Spleen (tissue), 11 donors: Measurements from ENCODE around the gene HMCN2. TPM values are rescaled to one million over a fixed set of nuclear protein-coding genes. Genes with fewer than 3 reads are reported as not detected.

ENCODE experiments used
- DNase-seq: peaks from one replicate; pipeline ENCODE4 v3.0.0-alpha.2; 2020
- H3K27ac ChIP-seq, 8 donors: fragments of 200-600 bp; sonication (generic) in 7 of 8; 1 replicate in 4 of 8; 2 replicates in 4 of 8; pipeline versions ENCODE4 v1.5.0 to v1.8.0; 2016 to 2021; ENCODE audit warnings: inconsistent platforms in 4 of 8, mild to moderate bottlenecking in 4 of 8, moderate library complexity in 1 of 8
- H3K27me3 ChIP-seq, 7 donors: fragments of 200-600 bp; sonication (generic) in 6 of 7; replicated peaks in 1 of 7; 1 replicate in 4 of 7; 2 replicates in 3 of 7; pipeline versions ENCODE4 v1.5.0 to v1.8.0; 2016 to 2021; ENCODE audit warnings: inconsistent platforms in 3 of 7, mild to moderate bottlenecking in 1 of 7
- H3K36me3 ChIP-seq, 6 donors: fragments of 200-600 bp; sonication (generic) in 5 of 6; 1 replicate in 4 of 6; 2 replicates in 2 of 6; pipeline versions ENCODE4 v1.5.0 to v1.8.0; 2016 to 2021; ENCODE audit warnings: inconsistent platforms in 2 of 6
- H3K4me1 ChIP-seq, 6 donors: fragments of 200-600 bp; sonication (generic) in 5 of 6; 1 replicate in 3 of 6; 2 replicates in 3 of 6; pipeline versions ENCODE4 v1.5.0 to v1.8.0; 2016 to 2021; ENCODE audit warnings: inconsistent platforms in 3 of 6
- H3K4me3 ChIP-seq, 8 donors: fragments of 200-600 bp; sonication (generic) in 7 of 8; 1 replicate in 4 of 8; 2 replicates in 4 of 8; pipeline versions ENCODE4 v1.5.0 to v1.8.0; 2016 to 2021; ENCODE audit warnings: inconsistent platforms in 4 of 8, mild to moderate bottlenecking in 4 of 8, moderate library complexity in 2 of 8
- H3K9me3 ChIP-seq, 8 donors: fragments of 200-600 bp; sonication (generic) in 7 of 8; 1 replicate in 4 of 8; 2 replicates in 4 of 8; pipeline versions ENCODE4 v1.5.0 to v1.8.0; 2016 to 2021; ENCODE audit warnings: inconsistent platforms in 4 of 8
- POLR2A ChIP-seq, 3 donors: fragments of 450-650 bp; IDR thresholded peaks; one replicate each; pipeline ENCODE4 v1.5.1; 2017; ENCODE audit warnings: antibody characterized with exemption in 3 of 3, mild to moderate bottlenecking in 1 of 3
- POLR2AphosphoS5 ChIP-seq, 3 donors: sonication (generic); formaldehyde crosslinking; IDR thresholded peaks; one replicate each; pipeline ENCODE4 v1.5.1; 2017; ENCODE audit warnings: antibody characterized with exemption in 3 of 3
- WGBS, 5 donors: extraction: QIAGEN DNeasy Blood & Tissue Kit in 3 of 5; methylation state at CpG; one replicate each; pipeline versions ENCODE4 v1.1.5 to v1.1.7; 2013 to 2018; 5-methylcytosine and 5-hydroxymethylcytosine counted together
- intact Hi-C: fragments of 100-400 bp; cut with DNase I; formaldehyde crosslinking; loops from one replicate; pipeline ENCODE4 v1.15.0; 2023; ENCODE audit warnings: low total_unique reads
- polyA plus RNA-seq, 3 donors: library from polyadenylated mRNA; stranded (reverse); fragments of 200-250 nt; gene quantifications; one replicate each; pipeline ENCODE4 v1.2.1, GENCODE V29; 2013
- total RNA-seq, 7 donors: library from RNA; depleted of rRNA in 3 of 7; stranded (reverse); fragments of >200 nt in 3 of 7; fragmentation: NEBNext Ultra II Directional in 4 of 7; extraction: Animal tissue kit (Norgen Biotek cat#: 25700) in 4 of 7; gene quantifications; one replicate each; pipeline versions ENCODE4 v1.1.0 to v1.2.1, GENCODE V29; 2016 to 2021
- TF ChIP-seq, protein P1 (sequence below), 11 experiments: fragments of 200-600 bp in 7 of 11; fragments of 450-650 bp in 4 of 11; sonication (generic) in 4 of 11; IDR thresholded peaks in 8 of 11; conservative IDR thresholded peaks in 3 of 11; 1 replicate in 7 of 11; 2 replicates in 4 of 11; pipeline versions ENCODE4 v1.4.0 to v1.8.0; 2016 to 2021; ENCODE audit warnings: antibody characterized with exemption in 11 of 11, inconsistent platforms in 4 of 11, mild to moderate bottlenecking in 1 of 11
- donor health status: healthy with polysubstance abuse.
- donor health status: DM: no; HTN: no; CAD: no; lungs with moderate emphysema.
- donor health status: DM: no; HTN: no; CAD: no.
- donor health status: Bipolar disorder and iron deficiency.
- donor health status: healthy.
- donor health status: DM: no; HTN: no; CAD: no.
- donor health status: DM: yes; HTN: yes; CAD: no.

Gene HMCN2
- total and polyA plus RNA-seq, 10 donors = 0.09 to 1.9 (median 0.73) TPM

- intact Hi-C loops = no loop called here
- Histone ChIP-seq H3K27me3 (peaks cover 0 to 95% (median 7%) of the 10 kb centered on the region in 7 donors), H3K4me3 (no peak overlapping the region), H3K4me1 (peaks cover 0 to 6% (median 4%) of the 10 kb centered on the region in 6 donors), H3K27ac (no peak overlapping the region), H3K36me3 (peaks cover 0 to 32% (median 0%) of the 10 kb centered on the region in 6 donors), H3K9me3 (no peaks in the 10 kb centered on the region)
- WGBS, 5 donors = 82 to 91% (median 87%) methylated on average over 18 to 27 of the region's 27 CpGs
- TF ChIP-seq POLR2AphosphoS5 (IDR thresholded peaks at IDR 0.05) (no peak), POLR2A (IDR thresholded peaks at IDR 0.05) (no peak)
- TF ChIP-seq, protein P1, sequence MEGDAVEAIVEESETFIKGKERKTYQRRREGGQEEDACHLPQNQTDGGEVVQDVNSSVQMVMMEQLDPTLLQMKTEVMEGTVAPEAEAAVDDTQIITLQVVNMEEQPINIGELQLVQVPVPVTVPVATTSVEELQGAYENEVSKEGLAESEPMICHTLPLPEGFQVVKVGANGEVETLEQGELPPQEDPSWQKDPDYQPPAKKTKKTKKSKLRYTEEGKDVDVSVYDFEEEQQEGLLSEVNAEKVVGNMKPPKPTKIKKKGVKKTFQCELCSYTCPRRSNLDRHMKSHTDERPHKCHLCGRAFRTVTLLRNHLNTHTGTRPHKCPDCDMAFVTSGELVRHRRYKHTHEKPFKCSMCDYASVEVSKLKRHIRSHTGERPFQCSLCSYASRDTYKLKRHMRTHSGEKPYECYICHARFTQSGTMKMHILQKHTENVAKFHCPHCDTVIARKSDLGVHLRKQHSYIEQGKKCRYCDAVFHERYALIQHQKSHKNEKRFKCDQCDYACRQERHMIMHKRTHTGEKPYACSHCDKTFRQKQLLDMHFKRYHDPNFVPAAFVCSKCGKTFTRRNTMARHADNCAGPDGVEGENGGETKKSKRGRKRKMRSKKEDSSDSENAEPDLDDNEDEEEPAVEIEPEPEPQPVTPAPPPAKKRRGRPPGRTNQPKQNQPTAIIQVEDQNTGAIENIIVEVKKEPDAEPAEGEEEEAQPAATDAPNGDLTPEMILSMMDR (IDR thresholded peaks at IDR 0.05 in 8 of 11, conservative IDR thresholded peaks at IDR 0.05 in 3 of 11) = no peak
- no peak for DNase-seq
Measured at GRCh38 chr9:130462685-130463540, 197.4 kb downstream of the HMCN2 start.

GRCh38 chr9:130463763-130464745 lies 198.5 kb downstream of the HMCN2 start:
- 75 to 81% (median 80%) methylated on average over 14 to 22 of the region's 22 CpGs for WGBS, 5 donors
- Histone ChIP-seq H3K36me3 (peaks cover 0 to 27% (median 0%) of the 10 kb centered on the region in 6 donors), H3K9me3 (no peaks in the 10 kb centered on the region), H3K27me3 (peaks cover 0 to 95% (median 7%) of the 10 kb centered on the region in 7 donors), H3K27ac (no peak overlapping the region), H3K4me1 (peaks cover 0 to 6% (median 4%) of the 10 kb centered on the region in 6 donors), H3K4me3 (no peak overlapping the region)
- DNase-seq = no peak
- intact Hi-C loops = no loop called here
- TF ChIP-seq, protein P1 (IDR thresholded peaks at IDR 0.05 in 8 of 11, conservative IDR thresholded peaks at IDR 0.05 in 3 of 11) = no peak
- no peak for TF ChIP-seq POLR2A (IDR thresholded peaks at IDR 0.05)
- no peak for TF ChIP-seq POLR2AphosphoS5 (IDR thresholded peaks at IDR 0.05)

GRCh38 chr9:130465383-130466096 lies 200.0 kb downstream of the HMCN2 start:
- no peak for DNase-seq
- TF ChIP-seq, protein P1 (IDR thresholded peaks at IDR 0.05 in 8 of 11, conservative IDR thresholded peaks at IDR 0.05 in 3 of 11) = no peak
- TF ChIP-seq POLR2A (IDR thresholded peaks at IDR 0.05) (no peak), POLR2AphosphoS5 (IDR thresholded peaks at IDR 0.05) (no peak)
- intact Hi-C loops = no loop called here
- no peak overlapping the region for H3K4me3 ChIP-seq
- no peaks in the 10 kb centered on the region for H3K9me3 ChIP-seq
- no peak overlapping the region for H3K27ac ChIP-seq
- peaks cover 0 to 32% (median 0%) of the 10 kb centered on the region in 6 donors for H3K36me3 ChIP-seq
- WGBS, 5 donors = 74 to 80% (median 77%) methylated on average over 12 to 16 of the region's 16 CpGs
- peaks cover 0 to 95% (median 12%) of the 10 kb centered on the region in 7 donors for H3K27me3 ChIP-seq
- H3K4me1 ChIP-seq = peaks cover 0 to 6% (median 4%) of the 10 kb centered on the region in 6 donors
